ENCODE results near the gene ODAD2.

Gene ODAD2

DNA sequence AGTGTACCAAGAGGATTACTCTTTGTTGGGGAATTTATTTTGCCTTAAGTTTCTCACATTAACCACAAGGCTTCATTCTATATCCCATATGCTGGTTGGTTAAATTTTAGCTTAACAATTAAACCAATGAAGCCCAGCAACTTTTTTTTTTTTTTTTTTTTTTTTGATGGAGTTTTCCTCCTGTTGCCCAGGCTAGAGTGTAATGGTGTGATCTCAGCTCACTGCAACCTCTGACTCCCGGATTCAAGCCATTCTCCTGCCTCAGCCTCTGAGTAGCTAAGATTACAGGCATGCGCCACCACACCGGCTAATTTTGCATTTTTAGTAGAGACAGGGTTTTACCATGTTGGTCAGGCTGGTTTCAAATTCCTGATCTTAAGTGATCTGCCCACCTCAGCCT is 178.2 kb downstream of the ODAD2 start:
- Histone ChIP-seq H3K36me3 (replicated peaks; ENCODE audit: insufficient read depth, low read length) (no peaks in the 10 kb centered on the region), H3K9me3 (replicated peaks; ENCODE audit: insufficient read depth, low read length) (no peaks in the 10 kb centered on the region), H3K4me3 (ENCODE audit: low read length) (no peak overlapping the region), H3K27me3 (replicated peaks; ENCODE audit: insufficient read depth, low read length) (no peaks in the 10 kb centered on the region), H3K9me2 (replicated peaks; ENCODE audit: insufficient read depth, low read length) (no peaks in the 10 kb centered on the region), H3K4me1 (ENCODE audit: low read length) (no peaks in the 10 kb centered on the region), H3K4me2 (ENCODE audit: low read depth, low read length) (no peak overlapping the region), H3K79me2 (ENCODE audit: low read length) (no peaks in the 10 kb centered on the region), H3K9ac (ENCODE audit: low read length) (no peak overlapping the region), H4K20me1 (ENCODE audit: insufficient read depth, low read length) (no peaks in the 10 kb centered on the region), H3F3A (ENCODE audit: insufficient read depth, low read length) (no peaks in the 10 kb centered on the region), H2AFZ (ENCODE audit: low read length) (no peak overlapping the region), H3K27ac (ENCODE audit: low read length) (no peak overlapping the region)
- no peak for DNase-seq
- TF ChIP-seq EZH2 (optimal IDR thresholded peaks at IDR 0.05; ENCODE audit: low read depth, low read length) = no peak
- TF ChIP-seq, protein P1, sequence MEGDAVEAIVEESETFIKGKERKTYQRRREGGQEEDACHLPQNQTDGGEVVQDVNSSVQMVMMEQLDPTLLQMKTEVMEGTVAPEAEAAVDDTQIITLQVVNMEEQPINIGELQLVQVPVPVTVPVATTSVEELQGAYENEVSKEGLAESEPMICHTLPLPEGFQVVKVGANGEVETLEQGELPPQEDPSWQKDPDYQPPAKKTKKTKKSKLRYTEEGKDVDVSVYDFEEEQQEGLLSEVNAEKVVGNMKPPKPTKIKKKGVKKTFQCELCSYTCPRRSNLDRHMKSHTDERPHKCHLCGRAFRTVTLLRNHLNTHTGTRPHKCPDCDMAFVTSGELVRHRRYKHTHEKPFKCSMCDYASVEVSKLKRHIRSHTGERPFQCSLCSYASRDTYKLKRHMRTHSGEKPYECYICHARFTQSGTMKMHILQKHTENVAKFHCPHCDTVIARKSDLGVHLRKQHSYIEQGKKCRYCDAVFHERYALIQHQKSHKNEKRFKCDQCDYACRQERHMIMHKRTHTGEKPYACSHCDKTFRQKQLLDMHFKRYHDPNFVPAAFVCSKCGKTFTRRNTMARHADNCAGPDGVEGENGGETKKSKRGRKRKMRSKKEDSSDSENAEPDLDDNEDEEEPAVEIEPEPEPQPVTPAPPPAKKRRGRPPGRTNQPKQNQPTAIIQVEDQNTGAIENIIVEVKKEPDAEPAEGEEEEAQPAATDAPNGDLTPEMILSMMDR (IDR thresholded peaks at IDR 0.05; ENCODE audit: low read length) = no peak
- TF ChIP-seq EZH2phosphoT487 (IDR thresholded peaks at IDR 0.05; ENCODE audit: low read length) = no peak

DNA sequence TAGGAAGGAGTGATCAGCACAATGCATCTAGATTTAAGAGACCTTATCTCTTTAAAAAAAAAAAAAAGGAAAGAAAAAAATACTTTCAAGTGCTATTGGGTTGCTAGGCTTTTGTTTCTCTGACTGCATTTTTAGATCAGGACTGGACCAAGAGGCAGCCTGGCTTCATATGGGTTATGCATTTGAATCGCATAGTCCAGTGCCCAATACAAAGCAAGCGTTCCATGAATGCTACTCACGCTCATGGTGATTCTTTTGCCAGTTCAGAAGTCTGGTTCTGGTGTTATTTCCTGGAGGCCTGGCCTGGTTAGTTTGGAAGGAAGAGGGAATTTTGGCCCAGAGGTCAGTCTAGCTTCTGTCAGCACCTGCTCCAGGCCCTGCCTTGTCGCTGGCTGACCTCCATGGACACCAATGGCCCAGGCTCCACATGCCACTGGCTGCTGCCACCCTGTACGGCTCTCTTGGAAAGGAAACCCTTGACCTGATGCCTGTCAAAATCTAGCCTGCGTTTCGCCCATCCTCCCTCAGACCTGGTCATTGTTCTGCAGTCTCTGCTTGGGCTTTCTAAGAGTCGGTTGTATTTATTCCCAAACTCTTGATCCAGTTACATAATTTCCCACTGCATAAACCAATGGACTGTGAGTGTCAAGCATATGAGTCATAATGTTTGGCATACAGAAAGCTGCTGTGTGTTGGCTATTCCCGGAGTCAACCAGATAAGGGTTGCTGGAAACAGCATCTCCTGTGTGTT is 178.9 kb downstream of the ODAD2 start:
- Histone ChIP-seq H3K9ac (ENCODE audit: low read length) (no peak overlapping the region), H3K4me2 (ENCODE audit: low read depth, low read length) (no peak overlapping the region), H3K27me3 (replicated peaks; ENCODE audit: insufficient read depth, low read length) (no peaks in the 10 kb centered on the region), H3K9me2 (replicated peaks; ENCODE audit: insufficient read depth, low read length) (no peaks in the 10 kb centered on the region), H3K36me3 (replicated peaks; ENCODE audit: insufficient read depth, low read length) (no peaks in the 10 kb centered on the region), H3K79me2 (ENCODE audit: low read length) (no peaks in the 10 kb centered on the region), H2AFZ (ENCODE audit: low read length) (no peak overlapping the region), H3K27ac (ENCODE audit: low read length) (no peak overlapping the region), H3F3A (ENCODE audit: insufficient read depth, low read length) (no peaks in the 10 kb centered on the region), H4K20me1 (ENCODE audit: insufficient read depth, low read length) (no peaks in the 10 kb centered on the region), H3K4me3 (ENCODE audit: low read length) (no peak overlapping the region), H3K4me1 (ENCODE audit: low read length) (no peaks in the 10 kb centered on the region), H3K9me3 (replicated peaks; ENCODE audit: insufficient read depth, low read length) (no peaks in the 10 kb centered on the region)
- no peak for DNase-seq
- TF ChIP-seq, protein P1 (IDR thresholded peaks at IDR 0.05; ENCODE audit: low read length) = no peak
- TF ChIP-seq EZH2 (optimal IDR thresholded peaks at IDR 0.05; ENCODE audit: low read depth, low read length) = no peak
- TF ChIP-seq EZH2phosphoT487 (IDR thresholded peaks at IDR 0.05; ENCODE audit: low read length) = no peak

DNA sequence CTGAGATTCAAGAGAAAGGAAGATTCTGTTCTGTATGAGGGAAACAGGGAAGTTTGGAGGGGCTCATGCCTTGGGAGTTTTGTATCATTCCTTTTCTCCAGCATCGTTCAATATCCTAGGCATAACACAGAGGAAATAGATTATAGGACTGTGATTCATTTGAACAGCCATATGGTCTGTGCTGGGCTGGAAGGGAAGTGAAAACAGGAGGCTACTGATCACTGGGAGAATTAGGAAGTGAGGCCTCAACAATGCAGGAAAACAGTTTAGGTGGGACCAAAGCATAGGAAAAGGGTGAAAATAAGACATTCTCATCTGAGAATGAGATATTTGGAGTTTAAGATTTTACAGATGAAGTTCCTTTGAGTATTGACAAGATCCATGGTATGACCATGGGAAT is 182.6 kb downstream of the ODAD2 start:
- H3K4me1 ChIP-seq (ENCODE audit: low read length) = no peaks in the 10 kb centered on the region
- TF ChIP-seq EZH2 (optimal IDR thresholded peaks at IDR 0.05; ENCODE audit: low read depth, low read length) (no peak), EZH2phosphoT487 (IDR thresholded peaks at IDR 0.05; ENCODE audit: low read length) (no peak)
- TF ChIP-seq, protein P1 (IDR thresholded peaks at IDR 0.05; ENCODE audit: low read length) = no peak
- no peak overlapping the region for H3K27ac ChIP-seq (ENCODE audit: low read length)
- H2AFZ ChIP-seq (ENCODE audit: low read length) = no peak overlapping the region
- H3K36me3 ChIP-seq (replicated peaks; ENCODE audit: insufficient read depth, low read length) = no peaks in the 10 kb centered on the region
- no peak overlapping the region for H3K4me3 ChIP-seq (ENCODE audit: low read length)
- no peaks in the 10 kb centered on the region for H3K79me2 ChIP-seq (ENCODE audit: low read length)
- H3K9me2 ChIP-seq (replicated peaks; ENCODE audit: insufficient read depth, low read length) = no peaks in the 10 kb centered on the region
- no peak for DNase-seq
- no peak overlapping the region for H3K4me2 ChIP-seq (ENCODE audit: low read depth, low read length)
- no peaks in the 10 kb centered on the region for H3F3A ChIP-seq (ENCODE audit: insufficient read depth, low read length)
- no peaks in the 10 kb centered on the region for H3K27me3 ChIP-seq (replicated peaks; ENCODE audit: insufficient read depth, low read length)
- no peaks in the 10 kb centered on the region for H3K9me3 ChIP-seq (replicated peaks; ENCODE audit: insufficient read depth, low read length)
- no peaks in the 10 kb centered on the region for H4K20me1 ChIP-seq (ENCODE audit: insufficient read depth, low read length)
- no peak overlapping the region for H3K9ac ChIP-seq (ENCODE audit: low read length)
